Endothelial cell of umbilical vein (primary cell): ENCODE data around the gene TXNRD2.

ENCODE experiments used
- CTCF ChIP-seq, 2 donors: IDR thresholded peaks; 1 replicate in 1 of 2; 2 replicates in 1 of 2; pipeline ENCODE4 v1.5.1; 2011; ENCODE audit warnings: low read length in 2 of 2, mild to moderate bottlenecking in 2 of 2, moderate library complexity in 2 of 2, control low read depth in 1 of 2, inconsistent platforms in 1 of 2, low read depth in 1 of 2; ENCODE audit not compliant: insufficient read depth in 1 of 2; ENCODE audit errors: extremely low read depth in 1 of 2
- EZH2 ChIP-seq: IDR thresholded peaks from 2 replicates; pipeline ENCODE4 v1.6.1; 2012; ENCODE audit warnings: borderline replicate concordance, low read depth, mild to moderate bottlenecking, moderate library complexity, low read length, inconsistent platforms; ENCODE audit not compliant: severe bottlenecking
- FOS ChIP-seq: IDR thresholded peaks from 2 replicates; pipeline ENCODE4 v1.6.1; 2011; ENCODE audit warnings: mild to moderate bottlenecking, low read length, moderate library complexity, borderline replicate concordance; ENCODE audit not compliant: insufficient read depth
- JUN ChIP-seq: IDR thresholded peaks from 2 replicates; pipeline ENCODE4 v1.6.1; 2011; ENCODE audit warnings: borderline replicate concordance, low read depth; ENCODE audit not compliant: insufficient read length, insufficient read depth
- MAX ChIP-seq: IDR thresholded peaks from 2 replicates; pipeline ENCODE4 v1.6.1; 2011; ENCODE audit not compliant: insufficient read depth, insufficient read length
- MYC ChIP-seq: IDR thresholded peaks from one replicate; pipeline ENCODE4 v1.6.1; 2011; ENCODE audit warnings: mild to moderate bottlenecking, low read depth, low read length
- POLR2A ChIP-seq: IDR thresholded peaks from 2 replicates; pipeline ENCODE4 v1.6.1; 2012; ENCODE audit warnings: low read depth, mild to moderate bottlenecking, control low read depth, low read length
- POLR2AphosphoS5 ChIP-seq: IDR thresholded peaks from 2 replicates; pipeline ENCODE4 v1.6.1; 2012; ENCODE audit warnings: low read depth, mild to moderate bottlenecking, control low read depth, low read length, moderate library complexity; ENCODE audit not compliant: insufficient read depth

GRCh38 chr22:19961201-19961580 is 19.6 kb upstream of the TXNRD2 start:
- TF ChIP-seq CTCF (IDR thresholded peaks at IDR 0.05; ENCODE audit: extremely low read depth in 1 of 2, insufficient read depth in 1 of 2, low read depth in 1 of 2, low read length in 2 of 2) (no peak), POLR2A (no peak), POLR2AphosphoS5 (no peak), EZH2 (no peak), JUN (no peak), MYC (no peak), MAX (no peak), FOS (no peak)
